Measurements from ENCODE around the gene DCTN2.

DCTN2 gene

GRCh38 chr12:57485695-57486094 is 61.3 kb downstream of the DCTN2 start:
- DNase-seq = no peak

DNA sequence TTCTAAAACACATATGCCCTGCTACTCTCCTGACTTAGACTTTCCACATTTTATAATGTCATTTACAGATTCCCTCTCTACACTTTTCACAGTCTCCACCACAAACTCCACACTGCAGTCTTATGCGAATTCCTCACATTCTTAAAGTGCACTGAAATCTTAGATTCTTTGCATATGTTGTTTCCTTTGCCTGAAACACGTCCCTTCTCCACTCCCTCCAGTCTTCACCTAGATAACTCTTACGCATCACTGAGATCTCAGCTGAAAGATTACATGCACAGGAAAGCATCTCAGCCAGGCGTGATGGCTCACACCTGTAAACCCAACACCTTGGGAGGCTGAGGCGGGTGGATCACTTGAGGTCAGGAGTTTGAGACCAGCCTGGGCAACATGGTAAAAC is 63.5 kb downstream of the DCTN2 start:
- DNase-seq = no peak

DNA sequence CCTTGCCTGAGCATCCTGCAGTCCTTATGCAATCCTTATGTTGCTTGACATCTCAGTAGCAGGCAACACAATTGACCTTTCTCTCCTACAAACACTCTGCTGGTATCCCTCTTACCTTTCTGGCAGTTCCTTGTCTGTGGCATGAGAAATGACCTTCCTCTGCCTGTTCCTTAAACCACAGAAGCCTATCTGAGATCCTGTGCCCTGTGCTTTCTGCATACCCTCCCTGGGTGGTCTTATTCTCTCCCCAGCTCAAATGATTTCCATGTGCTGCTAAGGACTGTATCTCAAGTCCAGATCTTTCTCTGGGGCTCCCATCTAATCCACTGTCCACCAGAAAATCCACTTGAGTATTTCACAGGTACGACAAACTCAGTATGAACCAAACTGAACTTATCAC is 65.3 kb downstream of the DCTN2 start:
- no peak for DNase-seq

Measured in stimulated activated CD4-positive, alpha-beta T cell treated with anti-CD3 and anti-CD28 coated beads, Interleukin-1b, Interleukin-23, amount 100 ng/mL, for 48 hours (primary cell).